Psoas muscle (tissue), 8 donors: Measurements from ENCODE around the gene IL1RN. TPM values are rescaled to one million over a fixed set of nuclear protein-coding genes. Genes with fewer than 3 reads are reported as not detected.

Experiments
- ATAC-seq, 4 donors: fragments of 200-7000 bp; cut with Tn5 transposase; one replicate each; pipeline ENCODE4 v1.9.1; 2020; ENCODE audit warnings: moderate library complexity in 3 of 4, mild to moderate bottlenecking in 2 of 4
- DNase-seq, 2 donors: peaks; one replicate each; pipeline ENCODE4 v3.0.0-alpha.2; 2020
- H3K27ac ChIP-seq: fragments of 200-600 bp; one replicate; pipeline ENCODE4 v1.8.0; 2022
- H3K27me3 ChIP-seq, 3 donors: fragments of 200-600 bp in 1 of 3; one replicate each; pipeline versions ENCODE4 v1.6.1 to v1.8.0; 2013 to 2022; ENCODE audit warnings: low read length in 2 of 3, mild to moderate bottlenecking in 2 of 3, moderate library complexity in 1 of 3; ENCODE audit not compliant: insufficient read depth in 3 of 3
- H3K36me3 ChIP-seq, 2 donors: fragments of 200-600 bp in 1 of 2; one replicate each; pipeline versions ENCODE4 v1.6.1 to v1.8.0; 2013 to 2022; ENCODE audit warnings: low read depth in 1 of 2, mild to moderate bottlenecking in 1 of 2, moderate library complexity in 1 of 2; ENCODE audit not compliant: insufficient read depth in 1 of 2
- H3K4me1 ChIP-seq: fragments of 200-600 bp; one replicate; pipeline ENCODE4 v1.8.0; 2022
- H3K4me3 ChIP-seq: fragments of 200-600 bp; one replicate; pipeline ENCODE4 v1.8.0; 2022; ENCODE audit warnings: mild to moderate bottlenecking
- H3K9me3 ChIP-seq: fragments of 200-600 bp; one replicate; pipeline ENCODE4 v1.8.0; 2022
- WGBS, 3 donors: extraction: QIAGEN DNeasy Blood & Tissue Kit; methylation state at CpG; one replicate each; pipeline versions ENCODE4 v1.1.6 to v1.1.7; 2013; 5-methylcytosine and 5-hydroxymethylcytosine counted together
- intact Hi-C, 2 donors: fragments of 100-400 bp; cut with DNase I; formaldehyde crosslinking; loops; one replicate each; pipeline versions ENCODE4 v1.11.0 to v1.14.2; 2022
- polyA plus RNA-seq, 3 donors: library from polyadenylated mRNA; stranded (reverse); fragments of 200-250 nt; gene quantifications; one replicate each; pipeline ENCODE4 v1.2.3, GENCODE V29; 2013
- total RNA-seq, 4 donors: library from RNA; stranded (reverse); fragmentation: NEBNext Ultra II Directional in 2 of 4; extraction: Animal tissue kit (Norgen Biotek cat#: 25700) in 2 of 4; gene quantifications; one replicate each; pipeline versions ENCODE4 v1.2.1 to v1.2.4, GENCODE V29; 2021 to 2023
- TF ChIP-seq, protein P1 (sequence below): fragments of 200-600 bp; IDR thresholded peaks from one replicate; pipeline ENCODE4 v1.8.0; 2022; ENCODE audit warnings: antibody characterized with exemption
- donor health status: healthy with polysubstance abuse.
- donor health status: DM: no; HTN: no; CAD: no; lungs with moderate emphysema.
- donor health status: Bipolar disorder and iron deficiency.
- donor health status: healthy.
- donor health status: DM: yes; HTN: yes; CAD: no.
- donor health status: DM: no; HTN: no; CAD: no.
- donor health status: DM: no; HTN: no; CAD: no.
- donor health status: DM: yes; HTN: yes; CAD: no.

Gene IL1RN
- total and polyA plus RNA-seq, 7 donors = 0.09 to 2.0 (median 0.24) TPM; not detected in 1

DNA sequence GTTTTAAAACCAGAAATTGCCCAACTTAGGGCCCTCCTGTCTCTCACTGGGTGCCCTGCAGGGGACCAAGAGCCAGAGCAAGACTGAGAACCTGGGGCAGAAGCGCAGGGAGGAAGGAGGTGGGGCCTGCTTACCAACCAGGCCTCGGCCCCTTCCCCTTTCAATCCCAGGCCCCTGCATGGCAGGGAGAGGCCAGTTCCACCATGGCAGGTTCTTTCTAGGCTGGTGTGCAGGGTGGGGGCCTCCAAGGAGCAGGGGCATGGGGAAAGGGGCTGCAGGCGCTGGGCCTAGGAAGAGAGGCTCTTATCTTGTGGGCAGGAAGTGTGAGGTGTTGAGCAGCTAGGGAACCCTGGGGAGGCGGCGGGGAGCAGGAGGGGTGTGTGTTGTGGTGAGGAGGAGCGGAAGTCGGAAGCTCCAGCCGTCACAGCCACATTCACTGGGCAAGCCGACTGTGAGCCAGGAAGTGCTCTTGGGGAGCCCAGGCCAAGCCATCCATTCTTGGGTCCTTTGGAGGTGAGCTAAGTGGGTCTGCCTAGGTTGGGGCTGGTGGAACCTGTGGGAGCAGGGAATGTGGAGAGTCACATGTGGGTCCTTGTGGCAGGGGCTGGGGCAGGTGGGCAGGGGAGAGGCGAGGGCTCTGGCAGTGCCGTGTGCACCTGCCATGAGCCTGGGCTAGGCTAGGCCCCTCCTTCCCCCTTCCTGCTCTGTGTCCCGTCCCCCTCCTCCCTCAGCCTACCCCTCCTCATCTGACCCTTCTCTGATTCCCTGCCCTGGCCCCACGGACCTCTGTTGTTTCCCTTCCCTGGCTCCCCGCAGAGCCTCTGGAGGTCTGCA is 46.4 kb downstream of the IL1RN start, which contains the start of gene PSD4:
Gene PSD4 (plus strand): TSS at position 430 of the 834 bp plus-strand sequence. CDS start 8,486 bp downstream, outside the sequence.
- Histone ChIP-seq H3K4me3 (peak within 1 kb of the TSS; percentile 22), H3K27me3 (no peaks in the 10 kb centered on the region), H3K9me3 (no peaks in the 10 kb centered on the region), H3K36me3 (no peaks in the 10 kb centered on the region), H3K27ac (no peak within 1 kb of the TSS), H3K4me1 (no peaks in the 10 kb centered on the region)
- ATAC-seq = peak in 1 of 4 donors; percentile 54
- intact Hi-C loops = no loop called here
- DNase-seq = peak; percentile 44 to 74
- TF ChIP-seq, protein P1, sequence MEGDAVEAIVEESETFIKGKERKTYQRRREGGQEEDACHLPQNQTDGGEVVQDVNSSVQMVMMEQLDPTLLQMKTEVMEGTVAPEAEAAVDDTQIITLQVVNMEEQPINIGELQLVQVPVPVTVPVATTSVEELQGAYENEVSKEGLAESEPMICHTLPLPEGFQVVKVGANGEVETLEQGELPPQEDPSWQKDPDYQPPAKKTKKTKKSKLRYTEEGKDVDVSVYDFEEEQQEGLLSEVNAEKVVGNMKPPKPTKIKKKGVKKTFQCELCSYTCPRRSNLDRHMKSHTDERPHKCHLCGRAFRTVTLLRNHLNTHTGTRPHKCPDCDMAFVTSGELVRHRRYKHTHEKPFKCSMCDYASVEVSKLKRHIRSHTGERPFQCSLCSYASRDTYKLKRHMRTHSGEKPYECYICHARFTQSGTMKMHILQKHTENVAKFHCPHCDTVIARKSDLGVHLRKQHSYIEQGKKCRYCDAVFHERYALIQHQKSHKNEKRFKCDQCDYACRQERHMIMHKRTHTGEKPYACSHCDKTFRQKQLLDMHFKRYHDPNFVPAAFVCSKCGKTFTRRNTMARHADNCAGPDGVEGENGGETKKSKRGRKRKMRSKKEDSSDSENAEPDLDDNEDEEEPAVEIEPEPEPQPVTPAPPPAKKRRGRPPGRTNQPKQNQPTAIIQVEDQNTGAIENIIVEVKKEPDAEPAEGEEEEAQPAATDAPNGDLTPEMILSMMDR = no peak
- 73 to 76% (median 74%) methylated on average over 11 to 14 of the region's 14 CpGs for WGBS, 3 donors

DNA sequence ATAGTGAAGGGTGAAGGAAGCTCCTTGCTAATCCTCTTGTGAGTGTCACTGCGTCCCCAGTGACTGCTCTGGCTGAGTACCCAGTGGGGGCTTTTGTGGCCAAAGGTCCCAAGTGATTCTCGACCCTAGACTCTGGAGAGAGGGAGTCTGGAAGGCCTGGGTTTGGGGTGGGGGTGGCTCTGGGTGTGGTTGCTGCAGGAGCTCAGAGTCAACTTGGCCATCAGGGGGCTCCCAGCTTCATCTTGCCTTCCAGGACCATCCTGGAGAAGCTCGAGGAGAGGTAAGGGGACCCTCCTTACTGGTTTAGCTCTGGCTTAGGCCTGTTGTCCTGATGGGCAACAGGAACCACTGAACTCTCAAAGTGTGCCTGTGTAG is 47.0 kb downstream of the IL1RN start:
- no peaks in the 10 kb centered on the region for H3K4me1 ChIP-seq
- no peaks in the 10 kb centered on the region for H3K36me3 ChIP-seq
- H3K27me3 ChIP-seq = no peaks in the 10 kb centered on the region
- no peaks in the 10 kb centered on the region for H3K9me3 ChIP-seq
- no peak for ATAC-seq
- peak overlapping the region; percentile 22 for H3K4me3 ChIP-seq
- WGBS, 3 donors = 70 to 87% (median 84%) methylated on average over 3 of the region's 3 CpGs
- no peak overlapping the region for H3K27ac ChIP-seq
- intact Hi-C loops = no loop called here
- DNase-seq = no peak
- TF ChIP-seq, protein P1 = no peak

DNA sequence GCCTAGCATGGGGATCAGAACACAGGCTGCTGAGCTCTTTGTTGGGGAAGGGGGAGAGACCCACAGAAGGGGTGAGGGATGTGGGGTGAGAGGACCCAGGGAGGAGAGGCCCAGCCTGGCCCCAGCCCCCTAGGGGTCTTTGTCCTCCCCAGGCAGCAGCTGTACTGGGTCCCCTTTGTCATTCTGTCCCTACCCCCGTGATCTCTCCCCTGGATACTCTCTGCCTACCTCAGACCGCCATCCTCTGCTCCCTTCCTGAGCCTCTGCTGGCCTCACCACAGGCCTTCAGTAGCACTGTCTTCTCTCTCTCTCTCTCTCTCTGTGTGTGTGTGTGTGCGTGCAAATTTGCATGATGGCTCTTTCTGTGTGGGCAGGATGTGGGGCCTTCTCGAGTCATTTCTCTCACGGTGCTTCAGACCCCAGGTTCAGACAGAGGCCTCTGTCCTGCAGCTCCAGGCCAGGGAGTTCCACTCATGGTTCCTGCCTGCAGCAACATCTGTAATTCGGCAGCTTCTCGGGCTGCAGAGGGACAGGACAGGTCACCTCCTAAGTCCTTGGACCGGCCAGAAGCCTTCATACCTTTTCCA is 47.7 kb downstream of the IL1RN start:
- Histone ChIP-seq H3K27ac (no peak overlapping the region), H3K9me3 (no peaks in the 10 kb centered on the region), H3K36me3 (no peaks in the 10 kb centered on the region), H3K27me3 (no peaks in the 10 kb centered on the region), H3K4me1 (no peaks in the 10 kb centered on the region), H3K4me3 (no peak overlapping the region)
- no peak for DNase-seq
- intact Hi-C loops = no loop called here
- no peak for ATAC-seq
- TF ChIP-seq, protein P1 = no peak
- 56 to 66% (median 65%) methylated on average over 8 of the region's 8 CpGs for WGBS, 3 donors

DNA sequence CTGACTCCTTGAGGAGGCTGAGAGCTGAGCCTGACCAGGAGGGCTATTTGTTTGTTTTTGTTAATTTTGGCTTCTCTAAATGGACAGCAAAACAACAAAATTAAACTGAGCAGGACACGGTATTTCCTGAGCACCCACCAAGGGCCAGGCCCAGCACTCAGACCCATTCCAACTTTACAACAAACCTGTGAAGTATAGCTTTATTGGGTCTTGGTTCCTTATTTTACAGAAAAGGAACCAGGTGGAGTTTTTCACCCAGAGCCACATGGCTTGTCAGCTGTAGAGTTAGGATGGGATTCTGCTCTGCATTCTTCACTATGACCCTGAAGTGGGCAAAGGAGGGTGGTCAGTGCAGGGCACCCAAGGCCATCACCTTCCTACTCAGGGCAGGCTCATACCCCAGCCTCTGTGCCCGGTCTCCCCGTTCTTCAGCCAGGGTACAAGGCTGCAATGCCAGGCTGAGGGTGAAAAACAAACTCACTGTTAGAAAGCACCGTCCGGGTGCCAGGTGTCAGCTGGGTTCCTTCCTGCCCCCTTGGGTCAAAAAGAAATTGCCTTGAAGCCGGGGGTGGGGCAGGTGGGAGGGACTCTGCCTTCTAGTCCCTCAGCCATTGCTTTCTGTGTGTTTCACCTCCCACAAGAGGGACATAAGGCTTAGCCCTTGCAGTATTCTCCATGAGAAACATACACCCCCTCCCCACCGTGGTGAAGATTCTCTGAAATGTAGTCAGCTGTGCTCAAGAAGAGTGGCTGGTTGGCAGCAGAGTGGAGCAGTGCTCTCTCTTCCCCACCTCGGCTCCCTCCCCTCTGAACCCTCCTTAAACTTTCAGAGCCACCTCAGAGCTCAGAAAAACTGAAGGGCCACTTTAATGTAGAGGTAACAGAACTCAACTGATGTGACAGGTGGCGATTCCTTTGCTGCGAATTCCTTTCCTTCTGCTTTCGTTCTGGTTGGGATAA is 48.6 kb downstream of the IL1RN start:
- ATAC-seq (no peak), DNase-seq (no peak)
- WGBS, 3 donors = 45 to 54% (median 45%) methylated on average over 11 of the region's 11 CpGs
- H3K27me3 ChIP-seq = no peaks in the 10 kb centered on the region
- H3K27ac ChIP-seq = no peak overlapping the region
- no peaks in the 10 kb centered on the region for H3K36me3 ChIP-seq
- H3K4me1 ChIP-seq = no peaks in the 10 kb centered on the region
- no peak overlapping the region for H3K4me3 ChIP-seq
- no peaks in the 10 kb centered on the region for H3K9me3 ChIP-seq
- TF ChIP-seq, protein P1 = no peak
- intact Hi-C loops = no loop called here
